PC-3 (cell line): ENCODE measurements around the gene FARS2. TPM values are rescaled to one million over a fixed set of nuclear protein-coding genes. Genes with fewer than 3 reads are reported as not detected.

ENCODE experiments used
- ATAC-seq: fragments of 200-7000 bp; cut with Tn5 transposase; 2 replicates; pipeline ENCODE4 v1.9.1; 2020; ENCODE audit warnings: mild to moderate bottlenecking, moderate library complexity
- BruUV-seq: library from RNA; stranded (reverse); fragments of 400-500 nt; replicated peaks from 2 replicates; lab custom pipeline; 2021; lab: Mats Ljungman, UMichigan
- CTCF ChIA-PET: fragments of 300-600 bp; sonication (Branson Sonifier 250); formaldehyde crosslinking; loops from one replicate; lab custom pipeline; 2022; ENCODE audit warnings: antibody characterized with exemption; lab: Charles Lee
- POLR2A ChIA-PET: fragments of 300-600 bp; sonication (Branson Sonifier 250); formaldehyde crosslinking; loops from one replicate; lab custom pipeline; 2022; ENCODE audit warnings: antibody characterized with exemption; ENCODE audit not compliant: unreplicated experiment; lab: Charles Lee
- DNase-seq: peaks from one replicate; pipeline ENCODE4 v3.0.0-alpha.2; 2015
- H2AFZ ChIP-seq: fragments of 300-600 bp; sonication (generic); 2 replicates; pipeline ENCODE4 v1.6.0; 2016; ENCODE audit warnings: antibody characterized with exemption, low read length
- H3F3A ChIP-seq: fragments of 300-600 bp; sonication (generic); one replicate; pipeline ENCODE4 v1.6.0; 2017; ENCODE audit warnings: antibody characterized with exemption, low read length, control low read depth, mild to moderate bottlenecking; ENCODE audit not compliant: unreplicated experiment
- H3K27ac ChIP-seq: fragments of 300-600 bp; sonication (generic); 2 replicates; pipeline ENCODE4 v1.5.1; 2016; ENCODE audit warnings: mild to moderate bottlenecking, low read length
- H3K27me3 ChIP-seq: fragments of 300-600 bp; sonication (generic); 2 replicates; pipeline ENCODE4 v1.6.1; 2016; ENCODE audit warnings: low read length, mixed read lengths
- H3K36me3 ChIP-seq: fragments of 300-600 bp; sonication (generic); 2 replicates; pipeline ENCODE4 v1.6.1; 2016; ENCODE audit warnings: low read depth, mixed run types, low read length, mixed read lengths
- H3K4me1 ChIP-seq: fragments of 300-600 bp; sonication (generic); 2 replicates; pipeline ENCODE4 v1.5.1; 2016; ENCODE audit warnings: low read length; ENCODE audit not compliant: insufficient read depth
- H3K4me2 ChIP-seq: fragments of 300-600 bp; sonication (generic); 2 replicates; pipeline ENCODE4 v1.6.0; 2016; ENCODE audit warnings: low read length
- H3K4me3 ChIP-seq: fragments of 300-600 bp; sonication (generic); 2 replicates; pipeline ENCODE4 v1.5.1; 2016; ENCODE audit warnings: mild to moderate bottlenecking, low read length, mixed read lengths
- H3K79me2 ChIP-seq: fragments of 300-600 bp; sonication (generic); 2 replicates; pipeline ENCODE4 v1.6.1; 2017; ENCODE audit warnings: low read length, mixed read lengths
- H3K9ac ChIP-seq: fragments of 300-600 bp; sonication (generic); 2 replicates; pipeline ENCODE4 v1.6.0; 2016; ENCODE audit warnings: mild to moderate bottlenecking, low read length
- H3K9me2 ChIP-seq: fragments of 300-600 bp; sonication (generic); replicated peaks from 2 replicates; pipeline ENCODE4 v1.6.1; 2016; ENCODE audit warnings: mixed run types, low read length, mixed read lengths
- H3K9me3 ChIP-seq: fragments of 300-600 bp; sonication (generic); 2 replicates; pipeline ENCODE4 v1.6.1; 2016; ENCODE audit warnings: low read length, mixed read lengths
- H4K20me1 ChIP-seq: fragments of 300-600 bp; sonication (generic); 2 replicates; pipeline ENCODE4 v1.6.1; 2016; ENCODE audit warnings: low read length, mixed read lengths
- EZH2 ChIP-seq: fragments of 300-600 bp; sonication (generic); IDR thresholded peaks from one replicate; pipeline ENCODE4 v1.6.1; 2017; ENCODE audit warnings: antibody characterized with exemption, mild to moderate bottlenecking, low read length; ENCODE audit not compliant: unreplicated experiment
- EZH2phosphoT487 ChIP-seq: fragments of 300-600 bp; sonication (generic); IDR thresholded peaks from 2 replicates; pipeline ENCODE4 v1.6.1; 2018; ENCODE audit warnings: mild to moderate bottlenecking, antibody characterized with exemption, low read length, borderline replicate concordance
- intact Hi-C: fragments of 100-400 bp; cut with micrococcal nuclease; formaldehyde crosslinking; loops from 2 replicates; pipeline ENCODE4 v1.9.0; 2023
- total RNA-seq: library from RNA; depleted of rRNA; stranded (reverse); fragments of >200 nt; gene quantifications from 2 replicates; pipeline ENCODE4 v1.2.3, GENCODE V29; 2014
- TF ChIP-seq, protein P1 (sequence below): fragments of 300-600 bp; sonication (generic); conservative IDR thresholded peaks from 2 replicates; pipeline ENCODE4 v1.5.1; 2017; ENCODE audit warnings: antibody characterized with exemption, low read depth, mild to moderate bottlenecking, low read length

The FARS2 gene
- total RNA-seq, 1 experiment from 2014 or later: 23.0 TPM

DNA sequence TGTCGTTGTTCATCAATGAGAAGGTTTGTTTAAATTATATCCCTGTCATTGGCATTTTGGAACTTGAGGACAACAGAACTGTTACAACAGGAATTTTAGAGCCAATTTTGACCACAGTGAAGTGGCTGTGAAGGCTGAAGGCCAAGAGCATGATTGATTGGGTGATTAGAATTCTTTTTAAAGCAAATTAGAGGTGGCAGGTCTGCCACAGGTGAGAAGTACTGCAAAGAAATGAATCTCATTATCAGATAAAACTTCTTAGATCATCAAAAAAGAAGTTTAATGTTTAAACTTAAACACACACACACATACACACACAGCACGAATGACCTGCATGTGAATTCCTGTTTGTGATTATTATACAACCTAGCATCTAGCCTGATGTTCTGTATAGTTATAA, 32.4 kb downstream of the FARS2 start:
- H3K4me3 ChIP-seq: no peak overlapping the region
- H2AFZ ChIP-seq: no peak overlapping the region
- POLR2A ChIA-PET: no interaction called here
- peaks cover 13% of the 10 kb centered on the region; the same call in 1 of the 2 replicates for H3K79me2 ChIP-seq
- H3K27me3 ChIP-seq: no peaks in the 10 kb centered on the region
- no peak overlapping the region for H3K27ac ChIP-seq
- CTCF ChIA-PET: no interaction called here
- TF ChIP-seq, protein P1, sequence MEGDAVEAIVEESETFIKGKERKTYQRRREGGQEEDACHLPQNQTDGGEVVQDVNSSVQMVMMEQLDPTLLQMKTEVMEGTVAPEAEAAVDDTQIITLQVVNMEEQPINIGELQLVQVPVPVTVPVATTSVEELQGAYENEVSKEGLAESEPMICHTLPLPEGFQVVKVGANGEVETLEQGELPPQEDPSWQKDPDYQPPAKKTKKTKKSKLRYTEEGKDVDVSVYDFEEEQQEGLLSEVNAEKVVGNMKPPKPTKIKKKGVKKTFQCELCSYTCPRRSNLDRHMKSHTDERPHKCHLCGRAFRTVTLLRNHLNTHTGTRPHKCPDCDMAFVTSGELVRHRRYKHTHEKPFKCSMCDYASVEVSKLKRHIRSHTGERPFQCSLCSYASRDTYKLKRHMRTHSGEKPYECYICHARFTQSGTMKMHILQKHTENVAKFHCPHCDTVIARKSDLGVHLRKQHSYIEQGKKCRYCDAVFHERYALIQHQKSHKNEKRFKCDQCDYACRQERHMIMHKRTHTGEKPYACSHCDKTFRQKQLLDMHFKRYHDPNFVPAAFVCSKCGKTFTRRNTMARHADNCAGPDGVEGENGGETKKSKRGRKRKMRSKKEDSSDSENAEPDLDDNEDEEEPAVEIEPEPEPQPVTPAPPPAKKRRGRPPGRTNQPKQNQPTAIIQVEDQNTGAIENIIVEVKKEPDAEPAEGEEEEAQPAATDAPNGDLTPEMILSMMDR: no peak
- TF ChIP-seq EZH2: no peak
- TF ChIP-seq EZH2phosphoT487: no peak
- H3K36me3 ChIP-seq: no peaks in the 10 kb centered on the region
- no peak for ATAC-seq
- intact Hi-C loops: no loop called here
- peaks cover 7% of the 10 kb centered on the region; the same call in 1 of the 2 replicates for H3K4me1 ChIP-seq
- no peak overlapping the region for H3K9ac ChIP-seq
- no peaks in the 10 kb centered on the region for H3F3A ChIP-seq
- H4K20me1 ChIP-seq: no peaks in the 10 kb centered on the region
- BruUV-seq: no TSS peak
- DNase-seq: no peak
- no peaks in the 10 kb centered on the region for H3K9me3 ChIP-seq
- no peaks in the 10 kb centered on the region for H3K9me2 ChIP-seq
- no peak overlapping the region for H3K4me2 ChIP-seq

GRCh38 chr6:5294392-5295211, 33.3 kb downstream of the FARS2 start:
- peaks cover 7% of the 10 kb centered on the region; the same call in 1 of the 2 replicates for H3K4me1 ChIP-seq
- no peak overlapping the region for H3K27ac ChIP-seq
- H4K20me1 ChIP-seq: no peaks in the 10 kb centered on the region
- intact Hi-C loops: no loop called here
- ATAC-seq (no peak), DNase-seq (no peak)
- no peak overlapping the region for H3K4me2 ChIP-seq
- BruUV-seq: no TSS peak
- no peaks in the 10 kb centered on the region for H3F3A ChIP-seq
- H3K79me2 ChIP-seq: peaks cover 10% of the 10 kb centered on the region; the same call in 1 of the 2 replicates
- no peak overlapping the region for H2AFZ ChIP-seq
- no peaks in the 10 kb centered on the region for H3K27me3 ChIP-seq
- H3K9me3 ChIP-seq: no peaks in the 10 kb centered on the region
- TF ChIP-seq, protein P1: no peak
- TF ChIP-seq EZH2: no peak
- H3K9me2 ChIP-seq: no peaks in the 10 kb centered on the region
- H3K36me3 ChIP-seq: no peaks in the 10 kb centered on the region
- CTCF ChIA-PET: no interaction called here
- POLR2A ChIA-PET: no interaction called here
- no peak overlapping the region for H3K4me3 ChIP-seq
- H3K9ac ChIP-seq: no peak overlapping the region

DNA sequence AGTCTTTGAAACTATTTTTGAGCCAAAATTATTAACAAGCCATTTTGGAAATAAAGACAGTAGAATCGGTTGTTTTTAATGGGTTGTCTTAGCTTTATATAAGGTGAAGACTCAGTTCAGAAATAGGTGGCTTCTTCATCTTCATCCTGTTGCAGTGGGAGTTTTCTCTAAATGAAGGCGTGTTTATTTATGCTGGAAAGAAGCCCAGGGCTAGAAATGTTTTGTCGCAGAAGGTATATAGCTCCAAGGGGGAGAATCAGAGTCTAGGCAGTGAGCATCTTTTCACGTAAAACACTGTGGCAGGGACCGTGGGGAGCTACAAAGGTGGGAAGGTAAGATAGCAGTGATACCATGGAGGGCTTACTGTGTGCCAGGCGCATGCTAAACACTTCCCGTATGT, 34.3 kb downstream of the FARS2 start:
- POLR2A ChIA-PET: interaction anchor here (0.6 kb wide), 1 partner anchor 90 kb away, joined by 4 read pairs; no protein-coding TSS in a partner anchor
- BruUV-seq: no TSS peak

More for the DNA sequence above, 34.3 kb downstream of the FARS2 start:
- H3K4me1 ChIP-seq: peaks cover 7% of the 10 kb centered on the region; the same call in 1 of the 2 replicates
- DNase-seq (peak; percentile 18), ATAC-seq (peak; percentile 45)
- no peak overlapping the region for H3K9ac ChIP-seq
- no peaks in the 10 kb centered on the region for H3K9me2 ChIP-seq
- H3K79me2 ChIP-seq: peaks cover 10% of the 10 kb centered on the region; the same call in 1 of the 2 replicates
- H3K9me3 ChIP-seq: no peaks in the 10 kb centered on the region
- CTCF ChIA-PET: no interaction called here
- no peak overlapping the region for H2AFZ ChIP-seq
- no peak overlapping the region for H3K27ac ChIP-seq
- H3F3A ChIP-seq: no peaks in the 10 kb centered on the region
- no peaks in the 10 kb centered on the region for H3K36me3 ChIP-seq
- no peaks in the 10 kb centered on the region for H3K27me3 ChIP-seq
- intact Hi-C loops: no loop called here
- H4K20me1 ChIP-seq: no peaks in the 10 kb centered on the region
- H3K4me3 ChIP-seq: no peak overlapping the region
- no peak overlapping the region for H3K4me2 ChIP-seq
- TF ChIP-seq EZH2phosphoT487 (no peak), EZH2 (no peak)
- TF ChIP-seq, protein P1: no peak
